ENCODE measurements around the gene WNT4.

The WNT4 gene

DNA sequence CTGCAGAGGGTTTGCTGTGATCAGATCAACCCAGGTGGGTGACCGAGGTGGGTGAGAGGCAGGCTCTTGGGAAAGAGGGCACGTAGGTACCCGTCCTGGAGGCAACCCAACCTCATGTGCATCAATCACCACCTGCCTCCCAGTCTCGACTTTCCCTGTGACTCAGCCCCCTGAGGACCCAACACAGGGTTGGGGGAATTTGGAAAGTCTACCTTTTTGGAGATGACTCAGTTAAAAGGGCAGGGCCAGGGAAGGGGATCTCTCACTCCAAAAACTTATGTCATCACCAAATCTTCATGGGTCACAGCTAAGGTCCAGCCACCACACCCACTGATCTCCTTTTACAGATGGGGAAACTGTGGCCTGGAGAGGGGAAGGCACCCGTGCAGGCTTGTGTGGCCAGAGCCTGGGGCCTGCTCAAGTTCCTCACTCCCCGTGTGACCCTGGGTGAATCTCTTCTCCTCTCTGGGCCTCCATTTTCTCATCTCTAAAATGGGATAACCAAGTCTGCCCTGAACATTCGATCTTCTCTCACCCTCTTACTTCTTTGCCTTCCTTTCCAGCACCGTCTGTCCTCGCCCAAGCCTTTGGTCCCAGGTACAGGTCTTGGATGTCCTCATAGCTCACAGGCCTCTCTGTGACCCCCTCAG is 34.6 kb upstream of the WNT4 start:
- no peak overlapping the region for H3K4me3 ChIP-seq (ENCODE audit: low read depth, low read length)
- H3K36me3 ChIP-seq (ENCODE audit: control insufficient read depth, insufficient read depth, low read length): no peaks in the 10 kb centered on the region
- H3K9me3 ChIP-seq (ENCODE audit: control insufficient read depth, insufficient read depth, low read depth, low read length): peaks cover 4% of the 10 kb centered on the region
- H3K9ac ChIP-seq (ENCODE audit: low read length): no peak overlapping the region
- no peaks in the 10 kb centered on the region; the same call in 1 of the 2 replicates for H3K27me3 ChIP-seq (ENCODE audit: control insufficient read depth, insufficient read depth, low read length)
- no peak overlapping the region for H3K27ac ChIP-seq (ENCODE audit: low read depth, low read length)
- no peaks in the 10 kb centered on the region for H3K4me1 ChIP-seq (ENCODE audit: control insufficient read depth, insufficient read depth, low read length)

- no peaks in the 10 kb centered on the region for H3K4me1 ChIP-seq (ENCODE audit: control insufficient read depth, insufficient read depth, low read length)
- H3K9ac ChIP-seq (ENCODE audit: low read length): no peak overlapping the region
- H3K4me3 ChIP-seq (ENCODE audit: low read depth, low read length): no peak overlapping the region
- peaks cover 4% of the 10 kb centered on the region for H3K9me3 ChIP-seq (ENCODE audit: control insufficient read depth, insufficient read depth, low read depth, low read length)
- H3K36me3 ChIP-seq (ENCODE audit: control insufficient read depth, insufficient read depth, low read length): no peaks in the 10 kb centered on the region
- H3K27ac ChIP-seq (ENCODE audit: low read depth, low read length): no peak overlapping the region
- H3K27me3 ChIP-seq (ENCODE audit: control insufficient read depth, insufficient read depth, low read length): no peaks in the 10 kb centered on the region; the same call in 1 of the 2 replicates
Measured at GRCh38 chr1:22176258-22176657, 33.4 kb upstream of the WNT4 start.

GRCh38 chr1:22174446-22175220 is 31.7 kb upstream of the WNT4 start:
- H3K4me3 ChIP-seq (ENCODE audit: low read depth, low read length): no peak overlapping the region
- no peak overlapping the region for H3K27ac ChIP-seq (ENCODE audit: low read depth, low read length)
- H3K9ac ChIP-seq (ENCODE audit: low read length): no peak overlapping the region
- no peaks in the 10 kb centered on the region for H3K4me1 ChIP-seq (ENCODE audit: control insufficient read depth, insufficient read depth, low read length)
- no peaks in the 10 kb centered on the region for H3K36me3 ChIP-seq (ENCODE audit: control insufficient read depth, insufficient read depth, low read length)
- H3K9me3 ChIP-seq (ENCODE audit: control insufficient read depth, insufficient read depth, low read depth, low read length): peaks cover 4% of the 10 kb centered on the region; the same call in 1 of the 2 replicates
- H3K27me3 ChIP-seq (ENCODE audit: control insufficient read depth, insufficient read depth, low read length): no peaks in the 10 kb centered on the region; the same call in 1 of the 2 replicates

GRCh38 chr1:22171951-22172715 is 29.2 kb upstream of the WNT4 start:
- H3K4me3 ChIP-seq (ENCODE audit: low read depth, low read length): no peak overlapping the region
- H3K4me1 ChIP-seq (ENCODE audit: control insufficient read depth, insufficient read depth, low read length): no peaks in the 10 kb centered on the region
- H3K27ac ChIP-seq (ENCODE audit: low read depth, low read length): no peak overlapping the region
- H3K9ac ChIP-seq (ENCODE audit: low read length): no peak overlapping the region
- H3K36me3 ChIP-seq (ENCODE audit: control insufficient read depth, insufficient read depth, low read length): no peaks in the 10 kb centered on the region
- no peaks in the 10 kb centered on the region; the same call in 1 of the 2 replicates for H3K27me3 ChIP-seq (ENCODE audit: control insufficient read depth, insufficient read depth, low read length)
- H3K9me3 ChIP-seq (ENCODE audit: control insufficient read depth, insufficient read depth, low read depth, low read length): peaks cover 4% of the 10 kb centered on the region; the same call in 1 of the 2 replicates

- no peak overlapping the region for H3K9ac ChIP-seq (ENCODE audit: low read length)
- peaks cover 4% of the 10 kb centered on the region; the same call in 1 of the 2 replicates for H3K9me3 ChIP-seq (ENCODE audit: control insufficient read depth, insufficient read depth, low read depth, low read length)
- H3K4me3 ChIP-seq (ENCODE audit: low read depth, low read length): no peak overlapping the region
- no peak overlapping the region for H3K27ac ChIP-seq (ENCODE audit: low read depth, low read length)
- H3K27me3 ChIP-seq (ENCODE audit: control insufficient read depth, insufficient read depth, low read length): no peaks in the 10 kb centered on the region
- no peaks in the 10 kb centered on the region for H3K36me3 ChIP-seq (ENCODE audit: control insufficient read depth, insufficient read depth, low read length)
- H3K4me1 ChIP-seq (ENCODE audit: control insufficient read depth, insufficient read depth, low read length): peaks cover 7% of the 10 kb centered on the region; the same call in 1 of the 2 replicates
Measured at GRCh38 chr1:22169816-22170215, 26.9 kb upstream of the WNT4 start.

DNA sequence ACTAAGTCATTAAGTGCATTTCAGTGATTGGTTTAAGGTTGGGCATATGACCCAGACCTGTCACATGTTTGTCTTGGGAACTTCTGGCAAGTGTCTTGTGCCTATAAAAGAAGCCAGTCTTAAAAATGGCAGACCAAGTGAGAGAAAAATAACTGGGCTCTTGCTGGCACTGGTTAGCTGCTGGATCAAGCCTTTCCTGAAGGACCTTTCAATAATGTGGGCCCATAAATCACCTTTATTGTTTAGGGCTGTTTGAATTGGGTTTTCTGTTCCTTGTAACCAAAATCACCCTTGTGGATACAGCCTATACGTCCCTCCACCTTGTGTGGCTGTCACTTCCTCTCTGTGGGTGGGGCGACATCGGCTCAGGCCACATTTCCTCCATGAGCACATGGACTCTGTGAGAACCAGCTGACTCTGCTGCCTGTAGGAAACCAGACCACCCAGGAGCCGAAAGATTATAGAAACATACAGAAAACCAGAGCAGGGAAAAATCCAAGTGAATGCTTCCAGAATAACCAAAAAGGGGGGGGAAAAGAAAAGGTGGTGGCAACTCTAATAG is 25.6 kb upstream of the WNT4 start:
- Histone ChIP-seq H3K27ac (ENCODE audit: low read depth, low read length) (no peak overlapping the region), H3K4me3 (ENCODE audit: low read depth, low read length) (no peak overlapping the region), H3K9me3 (ENCODE audit: control insufficient read depth, insufficient read depth, low read depth, low read length) (no peaks in the 10 kb centered on the region), H3K4me1 (ENCODE audit: control insufficient read depth, insufficient read depth, low read length) (peaks cover 7% of the 10 kb centered on the region; the same call in 1 of the 2 replicates), H3K36me3 (ENCODE audit: control insufficient read depth, insufficient read depth, low read length) (no peaks in the 10 kb centered on the region), H3K9ac (ENCODE audit: low read length) (no peak overlapping the region), H3K27me3 (ENCODE audit: control insufficient read depth, insufficient read depth, low read length) (no peaks in the 10 kb centered on the region)

DNA sequence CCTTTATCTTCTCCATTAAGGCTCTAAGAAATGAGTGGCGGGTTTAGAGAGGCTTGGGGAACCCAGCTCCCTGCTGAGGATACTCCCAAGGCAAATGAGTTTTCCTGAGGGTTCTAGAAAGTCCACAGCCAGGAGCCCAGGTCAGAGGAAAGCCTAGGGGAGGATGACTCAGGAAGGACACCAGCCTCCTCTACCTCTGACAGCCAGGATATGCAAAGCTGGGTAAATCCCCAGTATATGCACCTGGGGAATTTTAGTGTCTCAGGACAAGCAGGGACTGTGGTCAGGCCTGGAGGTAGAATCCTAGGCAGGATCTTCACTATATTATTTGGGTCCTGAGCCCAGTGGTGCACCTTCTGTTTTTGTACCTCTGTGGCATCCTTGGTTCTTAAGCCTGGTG is 23.5 kb upstream of the WNT4 start:
- Histone ChIP-seq H3K27me3 (ENCODE audit: control insufficient read depth, insufficient read depth, low read length) (no peaks in the 10 kb centered on the region), H3K4me1 (ENCODE audit: control insufficient read depth, insufficient read depth, low read length) (peaks cover 7% of the 10 kb centered on the region; the same call in 1 of the 2 replicates), H3K27ac (ENCODE audit: low read depth, low read length) (no peak overlapping the region), H3K36me3 (ENCODE audit: control insufficient read depth, insufficient read depth, low read length) (no peaks in the 10 kb centered on the region), H3K9ac (ENCODE audit: low read length) (no peak overlapping the region), H3K4me3 (ENCODE audit: low read depth, low read length) (no peak overlapping the region), H3K9me3 (ENCODE audit: control insufficient read depth, insufficient read depth, low read depth, low read length) (no peaks in the 10 kb centered on the region)

DNA sequence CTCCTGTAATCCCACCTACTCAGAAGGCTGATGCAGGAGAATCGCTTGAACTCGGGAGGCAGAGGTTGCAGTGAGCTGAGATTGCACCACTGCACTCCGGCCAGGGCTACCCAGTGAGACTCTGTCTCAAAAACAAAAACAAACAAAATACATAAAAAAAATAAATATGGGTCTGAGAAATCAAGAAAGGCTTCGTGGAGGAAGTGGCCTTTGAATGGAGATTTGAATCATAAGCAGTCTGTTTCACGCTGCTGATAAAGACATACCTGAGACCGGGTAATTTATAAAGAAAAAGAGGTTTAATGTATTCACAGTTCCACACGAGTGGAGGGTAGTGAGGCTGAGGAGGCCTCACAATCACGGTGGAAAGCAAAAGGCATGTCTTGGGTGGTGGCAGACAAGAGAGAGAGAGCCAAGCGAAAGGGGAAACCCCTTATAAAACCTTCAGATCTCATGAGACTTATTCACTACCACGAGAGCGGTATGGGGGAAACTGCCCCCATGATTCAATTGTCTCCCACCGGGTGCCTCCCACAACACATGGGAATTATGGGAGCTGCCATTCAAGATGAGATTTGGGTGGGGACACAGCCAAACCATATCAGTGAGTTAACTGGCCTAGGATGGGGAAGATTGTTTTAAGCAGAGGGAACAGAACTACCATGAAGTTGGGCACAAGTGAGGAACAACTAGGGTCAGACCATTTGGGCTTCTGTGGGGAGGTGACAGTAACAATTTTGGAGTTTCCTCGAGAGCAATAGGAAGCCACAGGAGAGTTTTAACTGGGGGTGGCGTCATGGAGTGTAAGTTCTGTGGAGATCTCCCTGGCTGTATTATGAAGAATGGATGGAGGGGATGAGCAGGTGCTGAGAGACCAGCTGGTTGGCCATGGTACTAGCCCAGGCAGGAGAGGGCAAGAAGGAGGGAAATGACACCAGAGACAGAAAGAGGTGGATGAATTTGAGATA is 22.2 kb upstream of the WNT4 start:
- Histone ChIP-seq H3K36me3 (ENCODE audit: control insufficient read depth, insufficient read depth, low read length) (no peaks in the 10 kb centered on the region), H3K4me3 (ENCODE audit: low read depth, low read length) (no peak overlapping the region), H3K27ac (ENCODE audit: low read depth, low read length) (no peak overlapping the region), H3K4me1 (ENCODE audit: control insufficient read depth, insufficient read depth, low read length) (peaks cover 7% of the 10 kb centered on the region; the same call in 1 of the 2 replicates), H3K9me3 (ENCODE audit: control insufficient read depth, insufficient read depth, low read depth, low read length) (no peaks in the 10 kb centered on the region), H3K27me3 (ENCODE audit: control insufficient read depth, insufficient read depth, low read length) (no peaks in the 10 kb centered on the region), H3K9ac (ENCODE audit: low read length) (no peak overlapping the region)

- Histone ChIP-seq H3K4me3 (ENCODE audit: low read depth, low read length) (no peak overlapping the region), H3K27me3 (ENCODE audit: control insufficient read depth, insufficient read depth, low read length) (no peaks in the 10 kb centered on the region), H3K4me1 (ENCODE audit: control insufficient read depth, insufficient read depth, low read length) (peaks cover 7% of the 10 kb centered on the region; the same call in 1 of the 2 replicates), H3K9me3 (ENCODE audit: control insufficient read depth, insufficient read depth, low read depth, low read length) (no peaks in the 10 kb centered on the region), H3K9ac (ENCODE audit: low read length) (no peak overlapping the region), H3K27ac (ENCODE audit: low read depth, low read length) (no peak overlapping the region), H3K36me3 (ENCODE audit: control insufficient read depth, insufficient read depth, low read length) (no peaks in the 10 kb centered on the region)
Measured at GRCh38 chr1:22163564-22163963, 20.7 kb upstream of the WNT4 start.

DNA sequence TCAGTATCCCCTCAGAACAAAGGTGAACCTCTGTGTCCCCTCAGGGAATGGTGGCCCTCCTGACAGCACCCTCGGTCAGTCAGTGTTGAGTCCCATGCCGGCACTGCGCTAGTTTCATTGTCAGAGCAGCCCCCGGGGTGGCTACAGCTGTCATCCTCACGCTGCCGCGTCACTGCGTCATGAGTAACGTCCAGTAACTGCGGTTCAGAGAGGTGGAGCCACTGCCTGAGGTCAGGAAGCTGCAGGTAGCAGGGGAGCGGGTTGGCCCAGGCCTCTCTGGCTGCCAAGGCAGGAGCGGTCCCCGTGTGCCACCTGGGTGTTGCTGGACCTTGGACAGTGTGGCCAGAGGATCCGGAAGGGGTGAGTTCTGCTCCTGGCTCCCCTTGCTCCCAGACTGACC is 20.2 kb upstream of the WNT4 start:
- Histone ChIP-seq H3K27ac (ENCODE audit: low read depth, low read length) (no peak overlapping the region), H3K9ac (ENCODE audit: low read length) (no peak overlapping the region), H3K36me3 (ENCODE audit: control insufficient read depth, insufficient read depth, low read length) (no peaks in the 10 kb centered on the region), H3K27me3 (ENCODE audit: control insufficient read depth, insufficient read depth, low read length) (no peaks in the 10 kb centered on the region), H3K9me3 (ENCODE audit: control insufficient read depth, insufficient read depth, low read depth, low read length) (no peaks in the 10 kb centered on the region), H3K4me3 (ENCODE audit: low read depth, low read length) (no peak overlapping the region), H3K4me1 (ENCODE audit: control insufficient read depth, insufficient read depth, low read length) (peaks cover 7% of the 10 kb centered on the region; the same call in 1 of the 2 replicates)

Data from HUES6 (cell line).